Measurements from ENCODE around the gene SMIM24.

SMIM24 gene

GRCh38 chr19:3474010-3474409 is 6.3 kb downstream of the SMIM24 start:
- no peak for DNase-seq (ENCODE audit: low read depth)

GRCh38 chr19:3471954-3472655 is 8.2 kb downstream of the SMIM24 start:
- DNase-seq (ENCODE audit: low read depth), result no peak

- no peak for DNase-seq (ENCODE audit: low read depth)
These were observed 9.7 kb downstream of the SMIM24 start for GRCh38 chr19:3470500-3471128.

GRCh38 chr19:3469638-3470499 is 10.5 kb downstream of the SMIM24 start:
- DNase-seq (ENCODE audit: low read depth), result no peak

DNA sequence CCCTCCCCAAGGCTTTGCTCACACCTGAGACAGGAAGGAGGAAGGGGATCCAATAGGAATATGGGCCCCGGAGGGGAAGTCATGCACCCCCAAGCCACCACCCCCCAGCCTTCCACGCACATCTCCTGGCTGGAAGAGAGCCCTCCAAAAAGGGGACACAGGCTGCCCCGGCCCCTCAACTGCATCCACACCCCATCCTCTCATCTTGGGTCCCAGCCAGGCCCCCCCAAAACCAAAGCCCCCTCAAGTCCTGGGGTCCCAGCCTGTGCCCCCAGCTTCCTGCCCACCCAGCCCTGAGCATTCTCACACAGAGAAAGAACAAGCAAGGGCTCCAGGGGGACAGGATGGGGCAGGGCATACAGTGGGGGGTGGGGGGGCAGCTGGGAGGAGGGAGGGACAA is 12.1 kb downstream of the SMIM24 start:
- no peak for DNase-seq (ENCODE audit: low read depth)

GRCh38 chr19:3467437-3468198 is 12.7 kb downstream of the SMIM24 start:
- DNase-seq (ENCODE audit: low read depth), result no peak

- DNase-seq (ENCODE audit: low read depth), result no peak
These were observed 13.7 kb downstream of the SMIM24 start for GRCh38 chr19:3466635-3467034.

GRCh38 chr19:3465552-3465951 is 14.8 kb downstream of the SMIM24 start:
- DNase-seq (ENCODE audit: low read depth), result no peak

GRCh38 chr19:3464587-3465235 is 15.6 kb downstream of the SMIM24 start:
- no peak for DNase-seq (ENCODE audit: low read depth)

GRCh38 chr19:3463714-3464586 is 16.4 kb downstream of the SMIM24 start:
- no peak for DNase-seq (ENCODE audit: low read depth)

- no peak for DNase-seq (ENCODE audit: low read depth)
These were observed 17.2 kb downstream of the SMIM24 start for GRCh38 chr19:3462991-3463713.

GRCh38 chr19:3459965-3460582 is 20.3 kb downstream of the SMIM24 start:
- DNase-seq (ENCODE audit: low read depth), result no peak

DNA sequence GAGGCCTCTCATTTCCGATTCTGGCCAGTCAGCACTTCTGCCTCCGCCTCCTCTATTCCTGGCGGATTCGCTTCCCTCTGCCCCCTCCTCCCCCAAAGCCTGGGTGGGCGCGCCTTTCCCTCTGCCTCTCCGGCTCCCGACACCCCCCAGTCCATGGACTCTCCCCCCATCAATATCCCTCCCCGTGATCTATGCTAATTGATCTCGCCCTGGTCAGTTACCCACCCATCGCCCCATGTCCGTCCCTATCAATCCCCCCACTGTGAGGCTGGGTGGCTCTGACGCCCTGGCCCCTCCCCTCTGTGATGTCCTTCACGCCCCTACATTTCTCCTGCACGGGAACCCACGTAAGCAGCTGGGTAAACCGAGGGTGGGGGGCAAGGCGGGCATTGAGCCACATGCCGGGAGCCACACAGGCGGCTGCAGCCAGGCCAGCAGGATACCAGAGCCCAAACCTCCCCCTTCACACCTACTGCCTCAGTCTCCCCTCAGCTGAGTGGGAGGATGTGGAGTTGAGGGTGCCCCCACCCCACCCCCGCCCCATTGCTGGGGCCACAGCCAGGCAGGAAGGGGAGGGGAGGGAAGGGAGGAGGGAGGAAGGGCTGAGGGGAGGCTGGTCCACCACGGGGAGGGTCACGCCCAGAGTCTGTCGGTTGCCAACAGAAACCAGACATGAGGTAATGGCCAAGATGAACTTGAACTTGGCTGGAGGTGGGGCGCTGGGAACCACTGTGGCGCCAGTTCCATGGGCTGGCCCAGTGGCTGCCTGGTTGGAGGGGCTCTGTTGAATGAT is 21.0 kb downstream of the SMIM24 start:
- DNase-seq (ENCODE audit: low read depth), result no peak

GRCh38 chr19:3458229-3459088 is 21.9 kb downstream of the SMIM24 start:
- DNase-seq (ENCODE audit: low read depth), result no peak

- DNase-seq (ENCODE audit: low read depth), result no peak
These were observed 22.6 kb downstream of the SMIM24 start for GRCh38 chr19:3457528-3458228.

- no peak for DNase-seq (ENCODE audit: low read depth)
These were observed 23.3 kb downstream of the SMIM24 start for GRCh38 chr19:3456925-3457527.
